CD4-positive, alpha-beta T cell treated with Interleukin-10 for 1 hour (primary cell): ENCODE data around the gene METTL4.
"Not testable (repeated sequence)": the region's sequence is repeated elsewhere in the genome, so short reads cannot be mapped to it uniquely, and the experiment has no call there.

Experiments used
- DNase-seq: peaks from one replicate; pipeline ENCODE4 v3.0.0-alpha.2; 2020

METTL4 gene

DNA sequence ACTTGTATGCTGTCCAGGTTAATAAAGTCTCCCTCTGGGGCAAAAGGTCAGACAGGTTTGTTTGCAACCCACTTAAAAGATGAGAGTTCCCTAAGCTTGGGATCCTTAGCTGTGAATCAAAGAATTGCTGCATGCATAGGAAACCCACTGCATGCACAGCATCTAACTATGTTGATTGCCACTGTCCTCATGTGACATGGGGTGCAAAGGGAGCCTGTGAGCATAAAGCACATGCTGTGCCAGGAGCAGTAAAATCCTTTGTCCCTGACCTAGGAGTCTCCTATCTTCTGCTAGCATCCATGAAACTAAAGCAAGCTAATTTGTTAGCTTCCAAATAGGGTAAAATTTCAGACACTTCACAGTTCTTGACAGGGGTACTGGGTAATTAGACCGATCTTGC is 13.8 kb downstream of the METTL4 start:
- DNase-seq: no peak

DNA sequence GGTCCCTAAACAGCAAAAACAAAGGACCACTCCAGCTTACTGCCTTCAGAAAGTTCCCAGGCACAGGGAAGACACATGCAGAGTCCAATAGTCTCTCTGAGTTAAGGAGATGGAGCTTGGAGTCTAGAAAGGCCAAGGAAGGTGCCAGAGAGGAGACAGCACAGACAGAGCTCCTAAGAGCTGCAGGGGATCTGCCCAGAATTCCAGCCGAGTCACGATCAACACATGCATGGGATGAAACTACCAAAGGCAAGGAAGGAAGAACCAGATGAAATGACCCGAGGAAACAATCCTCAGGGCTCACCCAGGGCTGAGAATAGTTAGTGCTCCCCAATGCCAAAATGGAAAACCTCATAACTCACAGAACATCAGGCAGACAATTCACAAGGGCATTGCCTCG is 15.4 kb downstream of the METTL4 start:
- DNase-seq: no peak

DNA sequence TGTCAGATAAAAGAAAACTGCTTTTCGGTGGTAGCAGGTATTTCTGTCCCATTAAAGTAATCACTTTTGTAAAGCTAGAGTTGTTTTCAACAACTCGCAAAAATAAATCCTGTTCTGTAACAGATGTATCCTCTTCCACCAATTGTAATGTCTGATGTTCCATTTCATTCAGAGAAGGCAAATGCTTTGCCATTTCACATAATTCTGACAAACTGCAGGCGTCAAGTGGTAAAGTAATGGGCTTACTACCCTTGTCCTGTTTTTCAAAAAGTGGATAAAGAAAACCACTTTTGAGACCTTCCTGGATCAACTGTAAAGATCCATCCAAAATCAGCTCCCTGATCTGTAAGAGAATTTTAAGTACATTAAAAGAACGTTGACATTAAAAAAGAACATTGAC is 16.6 kb downstream of the METTL4 start:
- no peak for DNase-seq

DNA sequence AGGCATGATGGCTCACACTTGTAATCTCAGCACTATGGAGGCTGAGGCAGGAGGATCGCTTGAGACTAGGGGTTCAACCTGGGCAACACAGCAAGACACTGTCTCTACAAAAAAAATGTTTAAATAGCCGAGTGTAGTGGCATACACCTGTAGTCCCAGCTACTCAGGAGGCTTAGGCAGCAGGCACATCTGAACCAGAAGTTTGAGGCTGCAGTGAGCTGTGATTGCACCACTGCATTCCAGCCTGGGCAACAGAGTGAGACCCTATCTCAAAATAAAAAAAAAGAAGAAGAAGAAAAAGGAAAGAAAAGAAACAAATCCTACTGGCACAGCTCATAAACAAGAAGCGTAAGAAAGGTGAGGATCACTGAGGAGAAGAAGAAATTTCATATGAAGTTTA is 19.9 kb downstream of the METTL4 start:
- no peak for DNase-seq

DNA sequence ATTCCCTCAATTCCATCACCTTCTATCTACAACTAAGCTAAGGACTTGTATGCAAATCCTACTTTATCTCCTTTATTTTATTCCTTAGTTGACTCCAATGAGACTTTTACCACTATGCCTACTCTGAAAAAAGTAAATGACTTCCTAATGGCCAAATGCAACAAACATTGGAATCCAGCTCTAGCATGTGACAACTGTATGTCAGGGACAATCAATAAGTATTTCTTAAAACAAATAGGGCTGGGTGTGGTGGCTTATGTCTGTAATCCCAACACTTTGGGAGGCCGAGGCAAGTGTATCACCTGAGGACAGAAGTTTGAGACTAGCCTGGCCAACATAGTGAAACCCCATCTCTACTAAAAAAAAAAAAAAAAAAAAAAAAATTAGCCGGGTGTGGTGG is 21.8 kb downstream of the METTL4 start:
- no peak for DNase-seq

DNA sequence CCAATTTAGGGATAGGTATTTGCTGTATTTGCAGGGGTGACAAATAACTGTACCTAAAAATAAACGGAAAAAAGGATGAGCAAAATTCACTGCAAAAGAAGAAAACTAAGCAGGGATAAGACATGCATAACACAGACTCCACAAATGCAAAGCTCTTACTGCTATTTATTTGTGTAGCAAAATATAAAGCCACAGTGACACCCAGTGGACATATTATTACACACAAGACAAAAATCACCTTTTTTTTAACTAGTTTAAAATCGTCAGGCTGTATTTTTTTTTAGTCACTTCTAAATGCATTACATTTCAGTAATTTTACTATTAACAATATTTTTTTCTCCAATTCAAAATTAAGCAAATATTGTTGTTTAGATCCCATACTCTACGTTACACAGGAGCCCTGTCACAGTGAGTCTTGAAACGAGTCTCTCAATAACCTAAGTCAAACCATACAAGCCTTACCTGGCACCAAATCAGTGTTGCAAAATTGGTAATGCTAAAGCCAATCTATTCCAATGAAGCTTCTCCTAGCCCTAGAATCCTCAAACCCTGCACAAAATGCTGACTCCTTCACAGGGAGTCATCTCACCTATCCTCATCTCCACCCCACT is 23.7 kb downstream of the METTL4 start:
- peak; percentile 57 for DNase-seq

DNA sequence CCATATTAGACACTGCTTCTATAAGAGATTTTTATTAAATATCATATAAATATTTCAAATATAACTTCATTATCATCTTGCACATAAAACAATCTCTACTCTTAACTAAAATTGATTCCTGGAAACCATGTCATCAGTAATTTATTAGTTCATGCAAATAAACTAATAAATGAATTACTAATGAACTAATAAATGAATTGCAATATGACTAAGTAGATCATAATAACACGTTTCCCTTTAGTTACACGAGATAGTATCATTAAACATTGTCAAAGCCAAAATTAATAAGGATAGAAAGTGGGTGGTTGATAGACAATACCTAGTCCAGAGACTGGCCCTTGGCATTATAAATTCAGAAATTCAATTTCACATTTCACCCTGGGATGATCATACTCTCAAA is 26.1 kb downstream of the METTL4 start:
- DNase-seq: no peak

DNA sequence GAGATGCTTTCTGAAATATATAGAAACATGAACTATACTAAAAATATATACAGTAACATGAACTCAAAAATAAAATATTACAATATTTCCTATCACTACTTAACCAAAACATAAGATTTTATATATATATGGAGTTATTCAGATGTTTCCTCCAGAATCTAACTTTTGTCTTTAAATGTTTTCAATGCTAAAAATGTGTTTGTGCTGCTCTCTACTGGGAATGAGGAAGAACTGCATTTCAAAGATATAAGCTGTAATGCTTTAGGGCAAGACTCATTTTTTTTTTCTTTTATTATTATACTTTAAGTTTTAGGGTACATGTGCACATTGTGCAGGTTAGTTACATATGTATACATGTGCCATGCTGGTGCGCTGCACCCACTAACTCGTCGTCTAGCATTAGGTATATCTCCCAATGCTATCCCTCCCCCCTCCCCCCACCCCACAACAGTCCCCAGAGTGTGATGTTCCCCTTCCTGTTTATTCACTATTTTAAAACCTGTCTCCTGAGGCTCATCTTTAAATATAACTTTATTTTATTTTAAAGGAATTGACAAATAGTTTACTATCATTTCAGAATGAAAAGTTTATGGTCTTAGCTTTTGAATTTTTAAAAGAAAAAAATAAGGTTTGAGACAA is 29.3 kb downstream of the METTL4 start:
- DNase-seq: peak; percentile 47

DNA sequence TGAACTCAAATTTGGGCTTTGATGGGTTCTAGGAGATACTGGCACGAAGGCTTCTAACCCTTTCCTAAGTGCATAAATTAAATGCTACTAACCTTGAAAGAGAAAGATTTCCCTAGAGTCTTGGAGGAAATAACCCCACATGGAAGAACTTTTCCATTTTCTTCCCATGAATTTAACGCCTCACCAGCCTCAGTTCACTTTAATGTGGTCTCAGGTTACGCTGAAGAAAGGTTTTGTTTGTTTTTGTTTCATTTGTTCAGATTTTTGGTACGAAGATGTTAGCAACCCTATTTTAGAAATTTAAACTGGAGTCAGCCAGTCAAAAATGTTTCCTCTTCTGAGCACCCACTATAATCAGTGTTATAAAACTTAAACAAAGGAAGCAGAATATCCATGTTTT is 30.7 kb downstream of the METTL4 start:
- DNase-seq: no peak

DNA sequence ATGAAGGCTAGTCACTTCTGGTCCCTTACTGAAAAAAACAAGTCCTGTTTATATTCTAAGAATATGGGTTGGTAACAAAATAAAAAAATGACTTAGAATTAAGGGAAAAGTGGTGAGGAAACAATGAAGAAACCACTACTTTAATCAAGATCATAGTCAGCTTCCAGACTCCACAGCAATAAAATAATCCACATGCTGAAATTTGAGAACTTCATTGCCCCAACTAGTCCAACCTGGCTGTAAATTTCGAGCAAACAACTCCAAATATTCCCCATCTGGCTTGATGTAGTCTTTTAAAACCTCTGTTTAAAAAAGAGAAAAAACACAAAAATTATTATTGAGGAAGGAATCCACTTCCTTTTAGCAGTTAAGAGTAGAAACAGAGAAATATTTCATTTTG is 32.5 kb downstream of the METTL4 start:
- DNase-seq: no peak

DNA sequence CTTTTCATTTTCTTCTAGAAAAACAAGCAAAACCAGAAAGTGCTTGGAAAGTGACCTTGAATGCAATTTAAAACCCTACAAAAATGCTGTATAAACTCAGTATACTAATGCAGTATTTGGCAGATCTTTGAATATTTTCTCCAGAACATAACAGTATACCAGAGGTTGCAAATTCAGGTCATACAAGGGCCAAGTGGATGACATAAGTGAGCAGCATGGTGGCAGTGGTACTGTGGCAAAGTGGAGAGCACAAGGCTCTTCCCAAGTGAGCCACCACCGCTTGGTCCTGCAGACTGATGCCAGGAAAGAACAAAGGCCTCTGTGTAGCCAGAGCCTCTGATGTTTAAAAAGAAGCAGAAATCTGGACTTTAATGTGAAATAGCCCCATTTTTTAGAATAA is 33.1 kb downstream of the METTL4 start:
- no peak for DNase-seq

DNA sequence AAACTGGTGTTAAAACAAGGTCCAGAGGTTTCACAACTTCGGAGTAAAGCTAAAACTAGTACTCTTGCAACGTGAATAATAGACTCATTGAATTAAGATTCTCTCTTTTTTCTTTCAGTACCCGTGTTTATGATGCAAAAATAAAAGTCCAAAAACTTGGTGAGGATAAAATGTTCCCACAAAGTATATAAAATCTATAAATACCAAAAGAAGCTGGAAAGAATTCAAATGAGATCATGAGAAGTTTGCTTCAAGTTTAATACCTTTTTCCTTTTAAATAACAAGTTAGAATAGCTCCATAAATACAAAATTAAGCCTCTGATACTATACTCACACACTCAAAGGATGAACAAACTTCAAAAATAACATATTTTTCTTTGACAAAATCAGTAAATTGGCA is 34.0 kb downstream of the METTL4 start:
- DNase-seq: no peak

DNA sequence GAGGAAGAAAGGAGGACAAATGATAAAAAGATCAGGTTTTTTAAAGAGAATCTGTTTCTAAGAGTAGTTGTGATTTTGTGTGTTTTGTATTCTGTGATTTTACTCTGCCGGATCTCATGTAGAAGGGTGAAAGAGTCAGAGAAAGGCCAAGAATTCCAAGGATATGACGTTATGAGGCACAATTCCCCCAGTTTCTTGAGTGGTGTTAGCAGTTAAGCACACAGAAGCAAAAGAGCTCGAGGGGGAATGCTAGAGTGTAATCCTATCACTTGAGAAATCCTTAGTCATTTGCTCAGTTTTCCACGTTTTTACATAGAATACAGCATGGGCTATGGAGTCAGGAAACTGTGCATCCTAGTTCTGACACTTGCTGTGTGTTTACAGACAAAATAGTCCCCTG is 34.8 kb downstream of the METTL4 start:
- no peak for DNase-seq

DNA sequence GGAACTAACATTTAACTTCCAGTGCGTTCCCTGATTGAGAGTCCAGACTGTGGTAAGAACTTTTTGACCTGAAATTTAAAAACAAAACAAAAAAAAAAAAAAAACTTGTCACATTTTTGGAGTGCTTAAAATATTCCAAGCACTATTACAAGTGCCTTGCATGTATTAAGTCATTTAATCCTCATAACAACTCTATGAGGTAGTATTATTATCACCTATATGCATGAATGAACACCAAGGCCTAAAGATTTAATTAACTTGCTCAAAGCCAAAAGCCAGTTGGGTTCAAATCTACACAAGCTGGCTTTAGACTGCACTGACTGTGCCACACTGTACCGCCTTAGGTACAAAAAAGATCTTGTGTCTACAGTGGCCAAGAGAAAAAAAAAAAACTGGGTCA is 35.2 kb downstream of the METTL4 start:
- DNase-seq: no peak

DNA sequence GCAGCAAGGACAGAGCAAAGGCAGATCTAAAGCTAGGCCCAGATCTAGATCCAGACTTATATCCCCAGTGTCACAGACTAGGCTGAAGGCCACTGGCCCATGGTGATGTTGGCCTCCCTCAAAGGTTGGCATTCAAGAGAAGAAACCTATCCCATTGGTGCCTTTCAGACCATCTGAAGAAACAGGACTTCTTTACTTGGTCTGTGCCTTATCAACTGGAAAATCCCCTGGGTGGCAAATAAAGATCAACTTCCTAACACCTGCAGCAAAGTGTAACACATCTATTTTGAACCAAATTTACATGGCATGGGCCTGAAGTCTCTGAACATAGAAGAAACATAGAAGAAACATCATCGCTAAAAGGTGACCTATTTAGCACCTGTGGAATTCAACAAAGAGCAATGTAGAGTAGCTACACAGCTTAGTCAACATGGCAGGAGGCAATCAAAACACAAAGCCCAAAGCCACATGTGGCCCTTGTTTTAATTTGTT is 35.8 kb downstream of the METTL4 start:
- no peak for DNase-seq

DNA sequence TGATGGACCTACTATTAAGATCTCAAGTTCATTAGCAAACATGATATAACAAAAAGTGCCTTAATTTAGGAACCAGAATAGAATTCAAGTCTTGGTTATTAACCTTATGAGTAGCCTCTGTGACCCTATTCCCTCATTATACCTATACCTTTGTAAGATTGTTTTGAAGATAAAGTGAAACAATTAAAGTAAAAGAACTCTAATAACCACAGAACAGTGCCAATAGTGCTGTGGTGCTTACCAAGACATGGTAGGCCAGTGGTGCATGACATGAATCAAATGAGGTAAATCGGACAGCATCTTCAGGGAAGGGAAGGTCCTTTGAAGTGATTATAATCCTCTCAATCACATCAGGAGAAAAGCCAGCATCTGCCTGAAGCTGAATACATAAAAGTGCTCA is 36.4 kb downstream of the METTL4 start:
- DNase-seq: no peak

DNA sequence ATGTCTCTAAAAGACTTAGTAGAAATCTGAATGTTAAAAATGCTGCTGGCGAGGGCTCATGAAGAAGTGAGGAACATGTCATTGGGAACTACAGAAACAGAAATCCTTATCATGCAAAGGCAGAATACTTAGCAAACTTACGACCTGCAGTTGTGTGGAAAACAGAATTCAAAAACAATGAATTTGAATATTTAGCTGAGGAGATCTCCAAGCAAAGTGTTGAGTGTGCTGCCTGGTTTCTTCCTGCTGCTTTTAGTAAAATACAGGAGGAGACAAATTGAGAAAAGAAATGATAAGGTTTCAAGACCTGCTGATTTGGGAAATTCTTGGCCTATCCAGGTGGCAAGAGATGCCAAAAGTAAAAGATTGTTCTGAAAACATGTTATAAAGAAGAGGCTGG is 38.5 kb downstream of the METTL4 start:
- no peak for DNase-seq

DNA sequence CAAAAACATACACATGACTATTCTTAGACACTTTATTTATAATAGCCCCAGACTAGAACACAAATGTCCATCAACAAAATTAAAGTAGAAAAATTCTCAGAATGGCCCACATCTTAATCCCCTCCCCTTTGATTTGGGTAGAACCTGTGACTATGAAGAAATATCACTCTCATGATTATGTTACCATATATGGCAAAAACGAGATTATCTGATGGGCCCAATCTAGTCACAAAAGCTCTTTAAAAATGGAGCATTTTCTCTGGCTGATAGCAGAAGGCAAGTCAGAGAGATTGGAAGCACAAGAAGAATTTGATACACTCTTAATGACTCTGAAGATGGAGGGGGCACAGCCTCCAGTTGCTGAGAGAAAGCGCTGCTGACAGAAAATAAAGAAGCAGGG is 39.6 kb downstream of the METTL4 start:
- no peak for DNase-seq

DNA sequence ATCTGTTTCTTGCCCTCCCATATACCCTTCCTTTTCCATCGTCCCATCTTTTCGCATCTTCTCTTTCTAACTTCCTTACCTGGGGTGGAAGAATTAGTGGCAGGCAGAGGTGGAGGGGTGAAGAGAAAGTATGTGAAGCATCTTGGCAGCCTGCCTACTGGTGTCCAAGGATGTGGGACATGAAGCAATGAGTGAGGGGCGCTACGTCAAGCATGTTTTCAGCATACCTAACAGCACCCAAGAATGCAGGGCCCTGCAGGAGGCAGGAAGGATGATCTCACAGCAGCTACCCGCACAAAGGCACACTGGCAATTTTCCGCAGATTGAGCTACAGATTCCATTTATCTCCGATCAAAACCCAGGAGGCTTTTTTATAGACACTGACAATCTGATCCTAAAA is 42.2 kb downstream of the METTL4 start:
- no peak for DNase-seq

DNA sequence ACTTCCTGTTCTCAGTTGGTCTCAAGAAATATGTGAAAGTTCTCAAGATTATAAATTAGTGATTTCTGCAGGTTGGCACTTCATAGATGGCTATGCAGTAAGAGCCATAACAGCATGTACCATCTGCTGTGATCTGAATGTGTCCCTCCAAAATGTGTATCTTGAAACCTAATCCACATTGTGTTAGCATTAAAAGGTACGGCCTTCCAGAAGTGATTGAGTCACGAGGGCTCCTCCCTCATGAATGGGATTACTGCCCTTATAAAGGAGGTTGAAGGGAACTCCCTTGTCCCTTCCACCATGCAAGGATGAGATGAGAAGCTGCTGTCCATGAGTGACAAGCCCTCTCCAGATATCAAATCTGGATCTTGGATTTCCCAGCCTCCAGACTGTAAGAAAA is 45.0 kb downstream of the METTL4 start:
- no peak for DNase-seq

DNA sequence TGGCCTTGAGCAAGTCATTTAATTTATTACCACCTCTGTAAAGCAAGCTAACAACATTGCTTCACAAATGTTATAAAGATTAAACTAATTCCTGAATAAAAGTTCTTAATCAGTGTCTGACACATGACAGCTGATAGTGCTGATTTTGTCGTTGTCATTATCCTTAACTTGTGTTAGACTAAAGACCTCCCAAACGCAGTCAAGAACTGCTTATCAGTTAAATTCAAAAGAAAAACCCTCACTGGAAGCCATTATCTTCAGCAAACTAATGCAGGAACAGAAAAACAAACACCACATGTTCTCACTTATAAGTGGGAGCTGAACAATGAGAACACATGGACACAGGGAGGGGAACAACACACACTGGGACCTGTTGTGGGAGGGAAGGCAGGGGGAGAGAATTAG is 46.5 kb downstream of the METTL4 start:
- DNase-seq: not testable (repeated sequence)

DNA sequence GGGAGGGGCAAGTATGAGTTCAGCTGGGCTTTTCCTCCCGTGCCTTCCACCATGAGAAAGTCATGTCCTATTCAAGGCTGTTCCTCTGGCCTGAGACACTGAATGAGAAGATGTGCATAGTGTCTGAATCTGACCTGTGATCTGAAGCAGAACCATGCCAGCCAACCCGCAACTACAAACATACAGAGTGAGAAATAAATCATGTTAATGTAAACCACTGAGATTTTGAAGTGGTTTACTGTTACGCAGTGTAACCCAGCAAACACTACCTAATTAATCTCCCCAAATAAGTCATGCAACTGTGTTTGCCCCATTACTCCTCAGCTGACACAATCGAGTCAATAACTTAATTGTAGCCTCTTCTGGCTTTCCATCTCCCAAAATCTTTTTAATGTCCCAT is 49.2 kb downstream of the METTL4 start:
- DNase-seq: no peak

DNA sequence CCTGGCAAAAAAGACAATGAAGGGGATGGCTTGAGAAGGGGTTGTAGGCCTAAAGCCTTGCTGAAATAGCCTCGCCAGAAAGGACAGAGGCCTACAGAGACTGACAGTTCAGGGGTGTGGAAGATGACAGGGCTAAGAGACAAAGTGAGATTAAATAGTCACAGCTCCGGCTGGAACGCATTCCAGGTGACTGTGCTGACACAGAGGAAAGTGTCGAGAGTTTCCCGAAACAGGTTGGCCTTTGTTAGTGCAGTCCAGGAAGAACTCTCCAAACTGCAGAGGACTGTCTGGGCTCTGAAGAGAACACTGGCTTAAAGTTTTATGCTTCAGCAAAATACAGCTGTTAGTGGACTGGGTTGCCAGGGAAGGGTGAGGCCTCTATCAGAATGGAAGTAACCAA is 52.8 kb downstream of the METTL4 start:
- DNase-seq: no peak

DNA sequence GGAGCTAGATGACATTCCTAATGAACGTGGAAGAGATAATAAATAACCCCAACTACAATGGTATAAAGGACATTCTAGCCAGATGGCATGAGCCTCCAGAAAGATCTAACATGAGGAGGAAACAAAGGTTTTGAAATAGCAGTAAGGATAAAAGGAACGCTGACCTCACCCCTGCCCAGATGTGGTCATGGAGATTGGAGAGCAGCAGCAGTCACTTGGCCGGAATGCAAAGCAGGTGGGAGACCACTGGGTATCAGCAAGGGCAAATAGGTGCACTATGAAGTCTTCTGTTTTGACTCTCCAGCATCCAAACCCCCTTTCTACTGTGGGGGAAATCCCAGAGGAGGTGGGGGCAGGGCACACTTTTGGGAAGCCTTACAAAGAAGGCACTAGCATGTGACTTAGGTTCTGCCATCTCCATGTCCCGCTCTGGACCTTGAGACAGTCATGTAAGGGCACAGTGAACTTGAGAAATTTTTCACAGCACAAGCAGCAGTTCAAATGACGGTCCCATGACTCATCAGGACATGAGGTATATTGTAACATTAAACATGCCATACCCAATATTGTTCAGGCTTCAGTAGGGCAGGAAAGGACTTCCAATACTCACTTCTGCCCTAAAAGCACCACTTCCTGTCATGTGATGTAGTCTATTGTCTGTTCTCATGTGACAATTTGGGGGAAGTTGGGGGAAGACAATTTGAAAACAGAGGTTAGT is 55.2 kb downstream of the METTL4 start:
- DNase-seq: peak; percentile 19
